ENCODE measurements around the gene TSPYL1. TPM values are rescaled to one million over a fixed set of nuclear protein-coding genes. Genes with fewer than 3 reads are reported as not detected.
A peak's percentile ranks its signal among the peaks of the same experiment; 100 is the strongest.

The TSPYL1 gene
- total RNA-seq, 1 experiment from 2014 or later: 35.1 TPM

DNA sequence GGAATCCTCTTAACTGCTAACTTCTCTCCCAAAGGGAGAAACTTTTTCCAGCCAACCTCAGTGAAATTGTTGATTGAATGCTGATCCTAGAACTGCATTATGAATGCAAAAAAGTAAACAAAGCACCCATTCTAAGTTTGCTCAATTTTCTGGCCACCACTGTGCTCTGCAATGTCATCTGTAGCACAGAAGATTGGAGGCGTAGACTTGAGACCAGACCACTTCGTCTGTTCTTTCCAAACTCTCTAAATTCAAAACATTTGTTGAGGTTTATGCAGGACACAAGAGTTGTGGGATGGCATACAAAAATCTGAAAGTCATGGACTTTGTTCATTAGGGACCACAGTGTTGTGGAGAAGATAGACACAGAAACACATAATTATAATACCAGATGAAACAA, 11.1 kb upstream of the TSPYL1 start:
- POLR2A ChIA-PET (ENCODE audit: unreplicated experiment): no interaction called here
- H2AFZ ChIP-seq (ENCODE audit: low read length): no peak overlapping the region
- no peaks in the 10 kb centered on the region for H3K36me3 ChIP-seq (ENCODE audit: low read depth, low read length)
- H3K9me3 ChIP-seq (ENCODE audit: low read length): no peaks in the 10 kb centered on the region
- no peak overlapping the region for H3K9ac ChIP-seq (ENCODE audit: low read length)
- TF ChIP-seq EZH2phosphoT487 (IDR thresholded peaks at IDR 0.05; ENCODE audit: borderline replicate concordance, low read length) (no peak), EZH2 (IDR thresholded peaks at IDR 0.05; ENCODE audit: low read length, unreplicated experiment) (no peak)
- TF ChIP-seq, protein P1, sequence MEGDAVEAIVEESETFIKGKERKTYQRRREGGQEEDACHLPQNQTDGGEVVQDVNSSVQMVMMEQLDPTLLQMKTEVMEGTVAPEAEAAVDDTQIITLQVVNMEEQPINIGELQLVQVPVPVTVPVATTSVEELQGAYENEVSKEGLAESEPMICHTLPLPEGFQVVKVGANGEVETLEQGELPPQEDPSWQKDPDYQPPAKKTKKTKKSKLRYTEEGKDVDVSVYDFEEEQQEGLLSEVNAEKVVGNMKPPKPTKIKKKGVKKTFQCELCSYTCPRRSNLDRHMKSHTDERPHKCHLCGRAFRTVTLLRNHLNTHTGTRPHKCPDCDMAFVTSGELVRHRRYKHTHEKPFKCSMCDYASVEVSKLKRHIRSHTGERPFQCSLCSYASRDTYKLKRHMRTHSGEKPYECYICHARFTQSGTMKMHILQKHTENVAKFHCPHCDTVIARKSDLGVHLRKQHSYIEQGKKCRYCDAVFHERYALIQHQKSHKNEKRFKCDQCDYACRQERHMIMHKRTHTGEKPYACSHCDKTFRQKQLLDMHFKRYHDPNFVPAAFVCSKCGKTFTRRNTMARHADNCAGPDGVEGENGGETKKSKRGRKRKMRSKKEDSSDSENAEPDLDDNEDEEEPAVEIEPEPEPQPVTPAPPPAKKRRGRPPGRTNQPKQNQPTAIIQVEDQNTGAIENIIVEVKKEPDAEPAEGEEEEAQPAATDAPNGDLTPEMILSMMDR (conservative IDR thresholded peaks at IDR 0.05; ENCODE audit: low read depth, low read length): no peak
- H3K9me2 ChIP-seq (replicated peaks; ENCODE audit: low read length): no peaks in the 10 kb centered on the region
- no peaks in the 10 kb centered on the region for H3F3A ChIP-seq (ENCODE audit: low read length, unreplicated experiment)
- H3K4me2 ChIP-seq (ENCODE audit: low read length): no peak overlapping the region
- no peak for DNase-seq
- intact Hi-C loops (cut with micrococcal nuclease): no loop called here
- no peak for ATAC-seq
- H3K4me1 ChIP-seq (ENCODE audit: insufficient read depth, low read length): no peaks in the 10 kb centered on the region
- no peaks in the 10 kb centered on the region for H3K27me3 ChIP-seq (ENCODE audit: low read length)
- no TSS peak for BruUV-seq (replicated peaks)
- H3K79me2 ChIP-seq (ENCODE audit: low read length): no peaks in the 10 kb centered on the region
- H3K27ac ChIP-seq (ENCODE audit: low read length): no peak overlapping the region
- CTCF ChIA-PET: no interaction called here
- no peak overlapping the region for H3K4me3 ChIP-seq (ENCODE audit: low read length)
- no peaks in the 10 kb centered on the region for H4K20me1 ChIP-seq (ENCODE audit: low read length)

DNA sequence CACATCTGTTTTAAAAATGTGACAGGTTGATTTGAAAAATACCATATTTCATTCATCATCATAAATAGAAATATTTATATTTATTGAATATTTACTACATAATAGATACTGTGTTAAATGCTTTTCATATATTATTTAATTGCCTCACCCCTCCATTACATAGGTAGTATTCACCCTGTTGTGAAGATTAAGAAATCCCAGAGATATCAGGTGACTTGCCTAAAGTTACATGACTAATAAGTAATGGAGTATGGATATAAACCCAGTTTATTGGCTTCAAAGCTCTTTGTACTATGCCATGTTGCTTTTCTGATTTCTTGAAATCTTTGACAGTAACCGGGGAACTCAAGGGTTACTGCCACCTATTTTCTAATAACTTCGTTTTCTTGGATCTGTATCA, 10.1 kb upstream of the TSPYL1 start:
- CTCF ChIA-PET: interaction anchor here (0.6 kb wide), 1 partner anchor 202 kb away, joined by 3 read pairs; no protein-coding TSS in a partner anchor
- H3K9me2 ChIP-seq (replicated peaks; ENCODE audit: low read length): no peaks in the 10 kb centered on the region
- POLR2A ChIA-PET (ENCODE audit: unreplicated experiment): interaction anchor here (0.7 kb wide), 1 partner anchor 26 kb away, joined by 5 read pairs; no protein-coding TSS in a partner anchor
- no peaks in the 10 kb centered on the region for H3K36me3 ChIP-seq (ENCODE audit: low read depth, low read length)
- no peak overlapping the region for H3K27ac ChIP-seq (ENCODE audit: low read length)
- no peak overlapping the region for H3K9ac ChIP-seq (ENCODE audit: low read length)
- H3K4me2 ChIP-seq (ENCODE audit: low read length): no peak overlapping the region
- H3K4me1 ChIP-seq (ENCODE audit: insufficient read depth, low read length): no peaks in the 10 kb centered on the region
- H2AFZ ChIP-seq (ENCODE audit: low read length): no peak overlapping the region
- no peaks in the 10 kb centered on the region for H3K27me3 ChIP-seq (ENCODE audit: low read length)
- no peak for TF ChIP-seq EZH2 (IDR thresholded peaks at IDR 0.05; ENCODE audit: low read length, unreplicated experiment)
- no peak overlapping the region for H3K4me3 ChIP-seq (ENCODE audit: low read length)
- no peaks in the 10 kb centered on the region for H3K79me2 ChIP-seq (ENCODE audit: low read length)
- no TSS peak for BruUV-seq (replicated peaks)
- H3F3A ChIP-seq (ENCODE audit: low read length, unreplicated experiment): no peaks in the 10 kb centered on the region
- DNase-seq: no peak
- no peaks in the 10 kb centered on the region for H3K9me3 ChIP-seq (ENCODE audit: low read length)
- H4K20me1 ChIP-seq (ENCODE audit: low read length): no peaks in the 10 kb centered on the region
- no peak for ATAC-seq
- intact Hi-C loops (cut with micrococcal nuclease): loop anchor here (5.0 kb wide), 1 partner anchor 157 kb away; no protein-coding TSS in a partner anchor

DNA sequence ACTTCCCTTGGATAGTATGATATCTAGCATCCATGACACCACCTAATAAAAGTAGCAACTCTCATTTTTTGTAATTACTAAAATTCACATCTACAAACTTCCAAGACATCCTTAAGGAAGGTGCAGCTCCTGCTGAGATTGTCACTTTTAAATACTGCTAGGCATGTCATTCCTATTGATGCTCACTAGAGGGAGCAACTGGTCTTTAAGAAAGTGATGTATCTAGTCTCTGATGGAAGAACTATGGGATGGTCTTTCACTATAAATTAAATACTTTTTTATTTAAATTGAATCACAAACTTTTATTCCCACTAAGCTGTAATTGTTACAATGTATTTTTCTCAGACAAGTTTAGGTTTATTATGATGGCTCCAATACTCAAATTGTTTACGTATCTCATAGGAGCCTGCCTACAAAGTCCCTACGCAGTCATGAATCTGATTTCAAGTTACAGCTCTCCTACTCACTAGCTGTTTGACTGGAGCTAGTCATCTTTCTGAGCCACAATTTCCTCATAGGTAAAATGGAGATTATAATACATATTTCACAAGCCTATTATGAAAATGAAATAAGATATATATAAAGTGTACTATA, 8.1 kb upstream of the TSPYL1 start:
- H3K79me2 ChIP-seq (ENCODE audit: low read length): no peaks in the 10 kb centered on the region
- no peaks in the 10 kb centered on the region for H4K20me1 ChIP-seq (ENCODE audit: low read length)
- no peaks in the 10 kb centered on the region for H3K27me3 ChIP-seq (ENCODE audit: low read length)
- no peaks in the 10 kb centered on the region for H3F3A ChIP-seq (ENCODE audit: low read length, unreplicated experiment)
- H3K4me3 ChIP-seq (ENCODE audit: low read length): no peak overlapping the region
- POLR2A ChIA-PET (ENCODE audit: unreplicated experiment): interaction anchor here (0.6 kb wide), 1 partner anchor 190 kb away, joined by 3 read pairs; no protein-coding TSS in a partner anchor
- BruUV-seq (replicated peaks): no TSS peak
- no peak overlapping the region for H3K4me2 ChIP-seq (ENCODE audit: low read length)
- no peaks in the 10 kb centered on the region for H3K36me3 ChIP-seq (ENCODE audit: low read depth, low read length)
- no peak overlapping the region for H3K27ac ChIP-seq (ENCODE audit: low read length)
- CTCF ChIA-PET: interaction anchor here (0.6 to 1.3 kb wide), 3 partner anchors 159 to 245 kb away, joined by 3 to 5 read pairs (median 3); no protein-coding TSS in a partner anchor
- no peaks in the 10 kb centered on the region for H3K9me2 ChIP-seq (replicated peaks; ENCODE audit: low read length)
- intact Hi-C loops (cut with micrococcal nuclease): loop anchor here (1.0 to 5.0 kb wide), 4 partner anchors 115 to 274 kb away; no protein-coding TSS in a partner anchor
- DNase-seq (peak; percentile 64), ATAC-seq (peak; percentile 65)
- H2AFZ ChIP-seq (ENCODE audit: low read length): no peak overlapping the region
- H3K9ac ChIP-seq (ENCODE audit: low read length): no peak overlapping the region
- TF ChIP-seq EZH2 (IDR thresholded peaks at IDR 0.05; ENCODE audit: low read length, unreplicated experiment) (no peak), EZH2phosphoT487 (IDR thresholded peaks at IDR 0.05; ENCODE audit: borderline replicate concordance, low read length) (no peak)
- TF ChIP-seq, protein P1 (conservative IDR thresholded peaks at IDR 0.05; ENCODE audit: low read depth, low read length): peak; percentile 75
- H3K4me1 ChIP-seq (ENCODE audit: insufficient read depth, low read length): no peaks in the 10 kb centered on the region
- no peaks in the 10 kb centered on the region for H3K9me3 ChIP-seq (ENCODE audit: low read length)

Measured in PC-3 (cell line).